ENCODE results near the gene IL27RA. TPM values are rescaled to one million over a fixed set of nuclear protein-coding genes. Genes with fewer than 3 reads are reported as not detected.

Gene IL27RA
- total and polyA plus RNA-seq, 2 of the 4 experiments (the other 2 are of a cell fraction) = 2.9 to 5.1 TPM

- H2BK20ac ChIP-seq (ENCODE audit: low read depth, low read length) = no peak overlapping the region
- H3K4me3 ChIP-seq (ENCODE audit: insufficient read depth, low read depth, low read length) = peak overlapping the region; percentile 61
- H3K36me3 ChIP-seq (ENCODE audit: control insufficient read depth, insufficient read depth, low read length) = no peaks in the 10 kb centered on the region
- H3K27me3 ChIP-seq (ENCODE audit: control insufficient read depth, insufficient read depth, low read length) = peaks cover 2% of the 10 kb centered on the region; the same call in 1 of the 2 replicates
- dilution Hi-C loops (cut with HindIII; ENCODE audit: low sequenced_read_pairs, unreplicated experiment) = no loop called here
- peak overlapping the region; percentile 57 for H3K9ac ChIP-seq (ENCODE audit: low read depth, low read length)
- H3K9me3 ChIP-seq (ENCODE audit: control insufficient read depth, insufficient read depth, low read length) = no peaks in the 10 kb centered on the region
- peak overlapping the region; percentile 96 for H2AFZ ChIP-seq (replicated peaks; ENCODE audit: low read length, poor library complexity)
- no peak overlapping the region for H2BK15ac ChIP-seq (ENCODE audit: low read depth, low read length)
- H3K4ac ChIP-seq (ENCODE audit: low read depth, low read length) = no peak overlapping the region; the same call in 1 of the 2 replicates
- H3K79me1 ChIP-seq (ENCODE audit: low read depth in 1 of 2, low read length in 2 of 2) = peaks cover 0 to 14% of the 10 kb centered on the region in 2 experiments; a peak in 1 of 4 replicates
- intact Hi-C loops (cut with micrococcal nuclease) = no loop called here
- H2BK5ac ChIP-seq (ENCODE audit: low read depth, low read length, poor library complexity, severe bottlenecking) = peak overlapping the region; percentile 1
- WGBS, 2 experiments (ENCODE audit: extremely low coverage in 2 of 2, insufficient read length in 1 of 2) = 1% methylated on average over 81 of the region's 106 CpGs; no CpG with 5 or more reads in 1 of the 2 experiments
- H3K27ac ChIP-seq (ENCODE audit: insufficient read depth, low read length) = peak overlapping the region; percentile 13; the same call in 1 of the 2 replicates
- ChIA-PET POLR2A (ENCODE audit: unreplicated experiment) (no interaction called here), CTCF (interaction anchor here (0.6 to 1.3 kb wide), 3 partner anchors 42 to 331 kb away, joined by 3 to 4 read pairs (median 3); no protein-coding TSS in a partner anchor)
- H4K5ac ChIP-seq (ENCODE audit: low read depth, low read length) = no peak overlapping the region
- H3K18ac ChIP-seq (ENCODE audit: low read depth, low read length) = no peak overlapping the region
- H4K8ac ChIP-seq (ENCODE audit: low read depth in 2 of 2, low read length in 2 of 2) = peak overlapping the region; percentile 36 to 78; a peak in 2 of 4 replicates
- peak overlapping the region; percentile 85 for H2AK9ac ChIP-seq (replicated peaks; ENCODE audit: low read depth, low read length, poor library complexity)
- H3K9me1 ChIP-seq (ENCODE audit: insufficient read depth, low read length) = no peaks in the 10 kb centered on the region
- no peaks in the 10 kb centered on the region for H4K20me1 ChIP-seq (ENCODE audit: insufficient read depth, low read length)
- in situ Hi-C loops (cut with MboI; ENCODE audit: low sequenced_read_pairs) = loop anchor here (5.0 kb wide), 1 partner anchor 191 kb away; no protein-coding TSS in a partner anchor
- peak overlapping the region; percentile 93 for H3K4me2 ChIP-seq (ENCODE audit: low read depth, low read length)
- DNase-seq = peak; percentile 82
- BruUV-seq (replicated peaks) = no TSS peak
- peak overlapping the region; percentile 11; the same call in 1 of the 2 replicates for H3K23ac ChIP-seq (ENCODE audit: low read depth, low read length)
- H3K56ac ChIP-seq (ENCODE audit: extremely low read depth, insufficient read depth, low read length) = 0 out of 2 replicates have a peak overlapping the region, but pooled peaks have one; percentile 41
- ATAC-seq (ENCODE audit: low read depth) = peak; percentile 79
- no peak overlapping the region; the same call in 1 of the 2 replicates for H4K91ac ChIP-seq (ENCODE audit: insufficient read depth, low read depth, low read length)
- H2BK120ac ChIP-seq (ENCODE audit: low read depth, low read length) = no peak overlapping the region
- no peak overlapping the region for H2AK5ac ChIP-seq (ENCODE audit: low read depth, low read length)
- H3K4me1 ChIP-seq (ENCODE audit: control insufficient read depth, insufficient read depth, low read length) = peaks cover 10% of the 10 kb centered on the region
- H3K14ac ChIP-seq (replicated peaks; ENCODE audit: low read depth, low read length) = no peak overlapping the region
- no peak for TF ChIP-seq ELK1 (IDR thresholded peaks at IDR 0.05; ENCODE audit: borderline replicate concordance, low read depth, low read length)
- TF ChIP-seq RFX5 (IDR thresholded peaks at IDR 0.05; ENCODE audit: low read depth, low read length) = no peak
- TF ChIP-seq CTCF (conservative IDR thresholded peaks at IDR 0.05; ENCODE audit: low read depth, low read length) = peak; percentile 66
- TF ChIP-seq BHLHE40 (IDR thresholded peaks at IDR 0.05; ENCODE audit: low read depth, low read length) = no peak
- TF ChIP-seq POLR2A (IDR thresholded peaks at IDR 0.05; ENCODE audit: low read depth, low read length) = no peak
- no peak; the same call in 1 of the 2 replicates for TF ChIP-seq MXI1 (IDR thresholded peaks at IDR 0.05; ENCODE audit: borderline replicate concordance, low read depth, low read length)
- TF ChIP-seq RAD21 (IDR thresholded peaks at IDR 0.05; ENCODE audit: low read length) = peak; percentile 29
- no peak for TF ChIP-seq RCOR1 (IDR thresholded peaks at IDR 0.05; ENCODE audit: insufficient replicate concordance, low read length)
- no peak for TF ChIP-seq FOS (IDR thresholded peaks at IDR 0.05; ENCODE audit: low read depth, low read length)
- no peak for TF ChIP-seq MAFK (IDR thresholded peaks at IDR 0.05; ENCODE audit: low read depth, low read length)
- TF ChIP-seq CHD1 (IDR thresholded peaks at IDR 0.05; ENCODE audit: low read depth, low read length) = no peak
- TF ChIP-seq CEBPB (IDR thresholded peaks at IDR 0.05; ENCODE audit: low read depth, low read length) = no peak
- no peak for TF ChIP-seq USF2 (IDR thresholded peaks at IDR 0.05; ENCODE audit: low read depth, low read length)
- peak; percentile 42; the same call in 1 of the 2 replicates for TF ChIP-seq SMC3 (IDR thresholded peaks at IDR 0.05; ENCODE audit: low read depth, low read length)
Measured at GRCh38 chr19:14073261-14073924, 41.8 kb downstream of the IL27RA start.

Data from IMR-90 (cell line).